ENCODE results near the gene UBE2D3. TPM values are rescaled to one million over a fixed set of nuclear protein-coding genes. Genes with fewer than 3 reads are reported as not detected.

Gene UBE2D3
- total and polyA plus RNA-seq, 9 donors: 216 to 281 (median 262) TPM

- no peak overlapping the region for H3K27ac ChIP-seq (ENCODE audit: low read length)
Observed at GRCh38 chr4:102862747-102863146, 35.4 kb upstream of the UBE2D3 start.

GRCh38 chr4:102862016-102862415, 34.7 kb upstream of the UBE2D3 start:
- DNase-seq: peak; percentile 19
- Histone ChIP-seq H3K9me3 (replicated peaks; ENCODE audit: control insufficient read depth, low read depth, low read length) (peaks cover 16% of the 10 kb centered on the region), H3K27ac (ENCODE audit: low read length) (no peak overlapping the region), H3K4me3 (ENCODE audit: low read length) (no peak overlapping the region), H3K36me3 (ENCODE audit: control insufficient read depth, insufficient read depth, low read length) (peaks cover 4% of the 10 kb centered on the region), H3K4me1 (ENCODE audit: control insufficient read depth, insufficient read depth, low read length) (no peaks in the 10 kb centered on the region), H3K27me3 (ENCODE audit: control insufficient read depth, insufficient read depth, low read length) (no peaks in the 10 kb centered on the region)
- WGBS (ENCODE audit: insufficient coverage): no CpG with 5 or more reads among the region's 1 CpG

More at GRCh38 chr4:102862747-102863146, 35.4 kb upstream of the UBE2D3 start:
- H3K9me3 ChIP-seq (replicated peaks; ENCODE audit: control insufficient read depth, low read depth, low read length): peaks cover 16% of the 10 kb centered on the region
- no CpG with 5 or more reads among the region's 1 CpG for WGBS (ENCODE audit: insufficient coverage)
- H3K4me3 ChIP-seq (ENCODE audit: low read length): no peak overlapping the region
- no peak for DNase-seq
- H3K4me1 ChIP-seq (ENCODE audit: control insufficient read depth, insufficient read depth, low read length): peaks cover 3% of the 10 kb centered on the region
- H3K27me3 ChIP-seq (ENCODE audit: control insufficient read depth, insufficient read depth, low read length): no peaks in the 10 kb centered on the region
- peaks cover 4% of the 10 kb centered on the region for H3K36me3 ChIP-seq (ENCODE audit: control insufficient read depth, insufficient read depth, low read length)

- Histone ChIP-seq H3K36me3 (ENCODE audit: control insufficient read depth, insufficient read depth, low read length) (peaks cover 4% of the 10 kb centered on the region), H3K9me3 (replicated peaks; ENCODE audit: control insufficient read depth, low read depth, low read length) (peaks cover 16% of the 10 kb centered on the region), H3K4me1 (ENCODE audit: control insufficient read depth, insufficient read depth, low read length) (no peaks in the 10 kb centered on the region), H3K27ac (ENCODE audit: low read length) (no peak overlapping the region), H3K4me3 (ENCODE audit: low read length) (no peak overlapping the region), H3K27me3 (ENCODE audit: control insufficient read depth, insufficient read depth, low read length) (no peaks in the 10 kb centered on the region)
- WGBS (ENCODE audit: insufficient coverage): no CpG with 5 or more reads among the region's 2 CpGs
- peak; percentile 34 for DNase-seq
Observed at GRCh38 chr4:102860611-102861324, 33.4 kb upstream of the UBE2D3 start.

GRCh38 chr4:102858828-102859464, 31.6 kb upstream of the UBE2D3 start:
- WGBS (ENCODE audit: insufficient coverage): no CpG with 5 or more reads among the region's 2 CpGs
- peaks cover 4% of the 10 kb centered on the region for H3K36me3 ChIP-seq (ENCODE audit: control insufficient read depth, insufficient read depth, low read length)
- no peak overlapping the region for H3K27ac ChIP-seq (ENCODE audit: low read length)
- H3K27me3 ChIP-seq (ENCODE audit: control insufficient read depth, insufficient read depth, low read length): no peaks in the 10 kb centered on the region
- H3K4me3 ChIP-seq (ENCODE audit: low read length): no peak overlapping the region
- H3K4me1 ChIP-seq (ENCODE audit: control insufficient read depth, insufficient read depth, low read length): no peaks in the 10 kb centered on the region
- DNase-seq: no peak
- peaks cover 16% of the 10 kb centered on the region for H3K9me3 ChIP-seq (replicated peaks; ENCODE audit: control insufficient read depth, low read depth, low read length)

- H3K4me1 ChIP-seq (ENCODE audit: control insufficient read depth, insufficient read depth, low read length): no peaks in the 10 kb centered on the region
- no CpG with 5 or more reads among the region's 2 CpGs for WGBS (ENCODE audit: insufficient coverage)
- no peak overlapping the region for H3K27ac ChIP-seq (ENCODE audit: low read length)
- DNase-seq: no peak
- H3K4me3 ChIP-seq (ENCODE audit: low read length): no peak overlapping the region
- H3K36me3 ChIP-seq (ENCODE audit: control insufficient read depth, insufficient read depth, low read length): no peaks in the 10 kb centered on the region
- no peaks in the 10 kb centered on the region for H3K27me3 ChIP-seq (ENCODE audit: control insufficient read depth, insufficient read depth, low read length)
- H3K9me3 ChIP-seq (replicated peaks; ENCODE audit: control insufficient read depth, low read depth, low read length): no peaks in the 10 kb centered on the region
Observed at GRCh38 chr4:102850370-102850769, 23.0 kb upstream of the UBE2D3 start.

GRCh38 chr4:102849579-102850104, 22.3 kb upstream of the UBE2D3 start:
- WGBS (ENCODE audit: insufficient coverage): no CpG with 5 or more reads among the region's 3 CpGs
- H3K27ac ChIP-seq (ENCODE audit: low read length): no peak overlapping the region
- no peaks in the 10 kb centered on the region for H3K36me3 ChIP-seq (ENCODE audit: control insufficient read depth, insufficient read depth, low read length)
- no peaks in the 10 kb centered on the region for H3K4me1 ChIP-seq (ENCODE audit: control insufficient read depth, insufficient read depth, low read length)
- no peaks in the 10 kb centered on the region for H3K9me3 ChIP-seq (replicated peaks; ENCODE audit: control insufficient read depth, low read depth, low read length)
- H3K27me3 ChIP-seq (ENCODE audit: control insufficient read depth, insufficient read depth, low read length): no peaks in the 10 kb centered on the region
- H3K4me3 ChIP-seq (ENCODE audit: low read length): no peak overlapping the region
- DNase-seq: no peak

DNA sequence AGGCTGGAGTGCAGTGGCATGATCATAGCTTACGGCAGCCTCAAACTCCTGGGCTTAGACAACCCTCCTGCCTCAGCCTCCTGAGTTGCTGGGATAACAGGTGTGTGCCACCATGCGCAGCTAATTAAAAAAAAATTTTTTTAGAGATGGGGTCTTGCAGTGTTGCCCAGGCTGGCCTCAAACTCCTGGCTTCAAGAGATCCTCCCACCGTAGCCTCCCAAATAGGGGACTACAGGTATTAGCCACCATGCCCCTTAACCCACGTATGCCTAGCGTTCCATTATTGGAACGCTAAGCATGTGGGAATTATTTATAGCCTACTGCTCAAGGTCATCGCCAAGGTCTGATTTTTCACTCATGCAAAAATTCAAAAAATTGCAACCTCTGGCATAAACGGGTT, 20.3 kb upstream of the UBE2D3 start:
- WGBS (ENCODE audit: insufficient coverage): no CpG with 5 or more reads among the region's 8 CpGs
- peaks cover 3% of the 10 kb centered on the region for H3K36me3 ChIP-seq (ENCODE audit: control insufficient read depth, insufficient read depth, low read length)
- H3K27me3 ChIP-seq (ENCODE audit: control insufficient read depth, insufficient read depth, low read length): no peaks in the 10 kb centered on the region
- no peak overlapping the region for H3K27ac ChIP-seq (ENCODE audit: low read length)
- no peak for DNase-seq
- no peaks in the 10 kb centered on the region for H3K9me3 ChIP-seq (replicated peaks; ENCODE audit: control insufficient read depth, low read depth, low read length)
- no peaks in the 10 kb centered on the region for H3K4me1 ChIP-seq (ENCODE audit: control insufficient read depth, insufficient read depth, low read length)
- H3K4me3 ChIP-seq (ENCODE audit: low read length): no peak overlapping the region

DNA sequence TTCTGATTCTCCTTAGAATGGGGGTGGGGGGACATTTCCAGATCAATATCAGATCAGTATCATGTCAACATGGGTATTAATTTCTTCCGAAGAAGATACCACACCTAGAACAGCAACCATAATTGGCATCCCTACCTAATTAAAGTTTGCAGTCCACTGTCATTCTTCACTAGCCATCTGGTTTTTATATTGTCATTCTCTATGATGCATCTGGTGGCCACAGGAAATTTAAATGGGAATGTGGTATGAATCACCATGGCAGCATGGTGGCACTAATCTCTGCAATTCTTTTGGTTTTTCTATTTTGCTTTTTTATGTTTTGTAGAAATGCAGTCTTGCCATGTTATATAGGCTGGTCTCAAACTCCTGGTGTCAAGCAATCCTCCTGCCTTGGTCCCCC, 16.6 kb upstream of the UBE2D3 start:
- WGBS (ENCODE audit: insufficient coverage): no CpG with 5 or more reads among the region's 1 CpG
- DNase-seq: no peak
- no peaks in the 10 kb centered on the region for H3K4me1 ChIP-seq (ENCODE audit: control insufficient read depth, insufficient read depth, low read length)
- no peaks in the 10 kb centered on the region for H3K9me3 ChIP-seq (replicated peaks; ENCODE audit: control insufficient read depth, low read depth, low read length)
- no peak overlapping the region for H3K27ac ChIP-seq (ENCODE audit: low read length)
- no peaks in the 10 kb centered on the region for H3K27me3 ChIP-seq (ENCODE audit: control insufficient read depth, insufficient read depth, low read length)
- H3K36me3 ChIP-seq (ENCODE audit: control insufficient read depth, insufficient read depth, low read length): peaks cover 3% of the 10 kb centered on the region
- H3K4me3 ChIP-seq (ENCODE audit: low read length): no peak overlapping the region

DNA sequence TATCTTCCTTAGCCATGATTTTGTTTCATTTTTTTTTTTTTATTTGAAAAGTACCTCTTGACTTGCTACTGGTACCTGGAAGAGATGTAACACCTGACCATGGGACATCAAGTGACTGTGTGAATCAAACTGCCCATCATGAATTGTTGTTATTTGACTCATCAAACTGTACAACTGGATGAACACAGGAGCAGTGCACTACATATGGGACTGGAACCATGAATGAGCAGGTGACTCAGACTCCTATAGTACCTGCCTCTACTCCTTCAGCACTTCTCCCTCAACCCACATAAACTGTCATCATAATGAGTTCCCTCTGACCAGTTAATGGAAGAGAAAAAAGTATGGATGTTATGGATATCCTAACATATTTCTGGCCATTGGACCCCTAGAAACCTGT, 15.9 kb upstream of the UBE2D3 start:
- no peaks in the 10 kb centered on the region for H3K4me1 ChIP-seq (ENCODE audit: control insufficient read depth, insufficient read depth, low read length)
- DNase-seq: no peak
- no peak overlapping the region for H3K4me3 ChIP-seq (ENCODE audit: low read length)
- no peaks in the 10 kb centered on the region for H3K27me3 ChIP-seq (ENCODE audit: control insufficient read depth, insufficient read depth, low read length)
- H3K36me3 ChIP-seq (ENCODE audit: control insufficient read depth, insufficient read depth, low read length): peaks cover 3% of the 10 kb centered on the region
- no peak overlapping the region for H3K27ac ChIP-seq (ENCODE audit: low read length)
- H3K9me3 ChIP-seq (replicated peaks; ENCODE audit: control insufficient read depth, low read depth, low read length): no peaks in the 10 kb centered on the region

GRCh38 chr4:102842367-102842766, 15.0 kb upstream of the UBE2D3 start:
- Histone ChIP-seq H3K27me3 (ENCODE audit: control insufficient read depth, insufficient read depth, low read length) (no peaks in the 10 kb centered on the region), H3K9me3 (replicated peaks; ENCODE audit: control insufficient read depth, low read depth, low read length) (no peaks in the 10 kb centered on the region), H3K4me1 (ENCODE audit: control insufficient read depth, insufficient read depth, low read length) (no peaks in the 10 kb centered on the region), H3K4me3 (ENCODE audit: low read length) (no peak overlapping the region), H3K36me3 (ENCODE audit: control insufficient read depth, insufficient read depth, low read length) (peaks cover 3% of the 10 kb centered on the region), H3K27ac (ENCODE audit: low read length) (no peak overlapping the region)
- WGBS (ENCODE audit: insufficient coverage): no CpG with 5 or more reads among the region's 3 CpGs
- no peak for DNase-seq
